HepG2 (cell line): Measurements from ENCODE around the gene EIF4E1B. TPM values are rescaled to one million over a fixed set of nuclear protein-coding genes. Genes with fewer than 3 reads are reported as not detected.

Experiments
- ATAC-seq: fragments of 200-7000 bp; cut with Tn5 transposase; 3 replicates; pipeline ENCODE4 v1.9.1; 2020; ENCODE audit warnings: mild to moderate bottlenecking, moderate library complexity
- BruUV-seq: library from RNA; stranded (reverse); fragments of 400-500 nt; replicated peaks from 2 replicates; lab custom pipeline; 2021; lab: Mats Ljungman, UMichigan
- CTCF ChIA-PET: fragments of 300-600 bp; formaldehyde crosslinking; extraction: SDS; loops from one replicate; lab custom pipeline; 2021; ENCODE audit warnings: low total read pairs, inconsistent platforms, low intra/inter-chr PET ratio; lab: Yijun Ruan, JAX
- POLR2A ChIA-PET: fragments of 350-600 bp; sonication (Branson Sonifier 250); formaldehyde crosslinking; loops from one replicate; lab custom pipeline; 2020; ENCODE audit warnings: antibody characterized with exemption, inconsistent platforms; lab: Yijun Ruan, JAX
- DNase-seq: peaks from one replicate; pipeline ENCODE4 v3.0.0-alpha.2; 2015; ENCODE audit warnings: low spot score
- FAIRE-seq: peaks from 3 replicates; lab custom pipeline; 2011; peaks lifted over from hg19 to GRCh38; lab: Jason Lieb, UNC
- H2AFZ ChIP-seq: one replicate; pipeline ENCODE4 v1.6.1; 2011; ENCODE audit warnings: low read length, inconsistent platforms
- H3K27ac ChIP-seq: fragments of 300-600 bp; 3 replicates; pipeline ENCODE4 v1.8.0; 2011; ENCODE audit warnings: mixed run types, mild to moderate bottlenecking, mixed read lengths, low read length, inconsistent platforms; ENCODE audit not compliant: insufficient read depth; ENCODE audit errors: extremely low read length
- H3K27me3 ChIP-seq, 2 experiments: fragments of 200-600 bp in 1 of 2; 2 replicates in 1 of 2; 3 replicates in 1 of 2; pipeline versions ENCODE4 v1.6.0 to v1.8.0; 2011; ENCODE audit warnings: low read length in 2 of 2, mild to moderate bottlenecking in 2 of 2, moderate library complexity in 2 of 2, inconsistent platforms in 1 of 2; ENCODE audit not compliant: insufficient read depth in 2 of 2, control insufficient read depth in 1 of 2
- H3K36me3 ChIP-seq, 2 experiments: fragments of 200-600 bp in 1 of 2; replicated peaks in 1 of 2; 2 replicates in 1 of 2; 3 replicates in 1 of 2; pipeline versions ENCODE4 v1.5.1 to v1.8.0; 2011; ENCODE audit warnings: low read length in 2 of 2, inconsistent platforms in 1 of 2; ENCODE audit not compliant: insufficient read depth in 2 of 2, control insufficient read depth in 1 of 2
- H3K4me1 ChIP-seq: 2 replicates; pipeline ENCODE4 v1.5.1; 2012; ENCODE audit warnings: low read length, inconsistent platforms; ENCODE audit not compliant: insufficient read depth
- H3K4me2 ChIP-seq: 2 replicates; pipeline ENCODE4 v1.6.0; 2011; ENCODE audit warnings: low read depth, low read length, inconsistent platforms
- H3K4me3 ChIP-seq, 3 experiments: fragments of 200-600 bp in 1 of 3; sonication (generic), shearing (Covaris generic) in 1 of 3; replicated peaks in 1 of 3; 2 replicates each; pipeline ENCODE4 v1.5.1; 2011 to 2016; ENCODE audit warnings: low read length in 3 of 3, inconsistent platforms in 2 of 3, low read depth in 2 of 3, mild to moderate bottlenecking in 2 of 3, control low read depth in 1 of 3, mixed read lengths in 1 of 3; ENCODE audit not compliant: insufficient read depth in 1 of 3
- H3K79me2 ChIP-seq: one replicate; pipeline ENCODE4 v1.6.1; 2011; ENCODE audit warnings: low read length, inconsistent platforms; ENCODE audit not compliant: insufficient read depth
- H3K9ac ChIP-seq: 2 replicates; pipeline ENCODE4 v1.6.0; 2011; ENCODE audit warnings: mild to moderate bottlenecking, low read depth, low read length, inconsistent platforms; ENCODE audit not compliant: insufficient read depth
- H3K9me3 ChIP-seq: 2 replicates; pipeline ENCODE4 v1.5.1; 2012; ENCODE audit warnings: mild to moderate bottlenecking, low read length
- H4K20me1 ChIP-seq: 2 replicates; pipeline ENCODE4 v1.6.0; 2011; ENCODE audit warnings: inconsistent platforms, mild to moderate bottlenecking, low read length, moderate library complexity; ENCODE audit not compliant: insufficient read depth
- DNMT1 ChIP-seq: sonication (generic); formaldehyde crosslinking; IDR thresholded peaks from 2 replicates; pipeline ENCODE4 v1.5.1; 2020; ENCODE audit warnings: mild to moderate bottlenecking, missing genetic modification reagents
- ETS1 ChIP-seq: sonication (generic); formaldehyde crosslinking; IDR thresholded peaks from 2 replicates; pipeline ENCODE4 v1.4.0; 2020; ENCODE audit warnings: missing genetic modification reagents
- HDAC6 ChIP-seq: fragments of 200-600 bp; sonication (generic); IDR thresholded peaks from 2 replicates; pipeline ENCODE4 v1.7.0; 2017; ENCODE audit warnings: mild to moderate bottlenecking, antibody characterized with exemption, low read length, low read depth
- HOMEZ ChIP-seq: IDR thresholded peaks from 2 replicates; pipeline ENCODE4 v1.6.1; 2016; ENCODE audit warnings: low read depth
- MED8 ChIP-seq: sonication (generic); formaldehyde crosslinking; IDR thresholded peaks from 2 replicates; pipeline ENCODE4 v1.8.1; 2023; ENCODE audit warnings: mild to moderate bottlenecking, missing genetic modification reagents; ENCODE audit not compliant: insufficient replicate concordance
- NRL ChIP-seq: sonication (generic); formaldehyde crosslinking; IDR thresholded peaks from 2 replicates; pipeline ENCODE4 v1.5.0; 2020; ENCODE audit warnings: missing genetic modification reagents, mild to moderate bottlenecking, moderate library complexity, borderline replicate concordance
- PCBP2 ChIP-seq: fragments of 200-400 bp; formaldehyde crosslinking; optimal IDR thresholded peaks from 2 replicates; pipeline ENCODE3; 2018; ENCODE audit warnings: low read length, low read depth; ENCODE audit not compliant: poor library complexity, severe bottlenecking
- SP2 ChIP-seq: sonication (generic); formaldehyde crosslinking; IDR thresholded peaks from 2 replicates; pipeline ENCODE4 v1.5.1; 2020; ENCODE audit warnings: mild to moderate bottlenecking, missing genetic modification reagents
- ZFP36 ChIP-seq: fragments of 150-350 bp; IDR thresholded peaks from 2 replicates; pipeline ENCODE4 v1.6.1; 2018; ENCODE audit warnings: borderline replicate concordance, low read length, low read depth; ENCODE audit not compliant: partially characterized antibody
- ZNF451 ChIP-seq: sonication (generic); formaldehyde crosslinking; IDR thresholded peaks from 2 replicates; pipeline ENCODE4 v1.5.0; 2020; ENCODE audit warnings: mild to moderate bottlenecking, missing genetic modification reagents
- ZNF510 ChIP-seq: sonication (generic); formaldehyde crosslinking; IDR thresholded peaks from 2 replicates; pipeline ENCODE4 v1.4.0; 2020; ENCODE audit warnings: low read depth, mild to moderate bottlenecking, missing genetic modification reagents
- ZNF546 ChIP-seq: sonication (generic); formaldehyde crosslinking; conservative IDR thresholded peaks from 2 replicates; pipeline ENCODE4 v1.8.1; 2023; ENCODE audit warnings: mild to moderate bottlenecking, missing genetic modification reagents
- ZNF558 ChIP-seq: sonication (generic); formaldehyde crosslinking; IDR thresholded peaks from 2 replicates; pipeline ENCODE4 v1.9.0; 2022; ENCODE audit warnings: mild to moderate bottlenecking, missing genetic modification reagents, borderline replicate concordance
- ZNF781 ChIP-seq: sonication (generic); formaldehyde crosslinking; IDR thresholded peaks from 2 replicates; pipeline ENCODE4 v1.5.1; 2020; ENCODE audit warnings: borderline replicate concordance, mild to moderate bottlenecking, missing genetic modification reagents; ENCODE audit errors: not compliant biosample characterization
- WGBS: methylation state at CpG from one replicate; pipeline ENCODE4 v1.1.6; 2017; ENCODE audit warnings: low lambda C conversion rate; 5-methylcytosine and 5-hydroxymethylcytosine counted together
- in situ Hi-C: cut with HindIII; loops from 2 replicates; pipeline ENCODE4 v1.10.0; 2017; ENCODE audit warnings: low pct_unique_long_range_greater_than_20kb; ENCODE audit not compliant: extremely low pct_ligation_motif_present
- intact Hi-C: fragments of 100-400 bp; cut with micrococcal nuclease; formaldehyde crosslinking; loops from one replicate; pipeline ENCODE4 v1.10.0; 2022; ENCODE audit not compliant: unreplicated experiment
- polyA plus RNA-seq, 8 experiments: library from polyadenylated mRNA; depleted of rRNA in 3 of 8; stranded (reverse) in 7 of 8; unstranded in 1 of 8; fragments of >200 nt; fragmentation: Illumina TruSeq in 4 of 8; extraction: Trizol in 4 of 8; gene quantifications; 2 replicates each; pipeline versions ENCODE4 v1.2.1 to v1.2.3, GENCODE V29; 2011 to 2016; ENCODE audit warnings: low read depth in 4 of 8, missing spikeins in 1 of 8, mixed read lengths in 1 of 8; ENCODE audit not compliant: insufficient read depth in 1 of 8
- total RNA-seq, 5 experiments: library from RNA; depleted of rRNA; stranded (reverse); fragments of >200 nt; fragmentation: Illumina TruSeq; extraction: Trizol; gene quantifications; 2 replicates each; pipeline ENCODE4 v1.2.3, GENCODE V29; 2016; ENCODE audit warnings: low read depth in 1 of 5
- TF ChIP-seq, protein P1 (sequence below): sonication (generic); formaldehyde crosslinking; IDR thresholded peaks from 2 replicates; pipeline ENCODE4 v1.4.0; 2020; ENCODE audit warnings: missing genetic modification reagents, borderline replicate concordance
- TF ChIP-seq, protein P2 (sequence below): sonication (generic); formaldehyde crosslinking; IDR thresholded peaks from 2 replicates; pipeline ENCODE4 v1.4.0; 2020; ENCODE audit warnings: missing genetic modification reagents

EIF4E1B gene
- total and polyA plus RNA-seq, 2 of the 13 experiments (the other 11 are each of a cell fraction or from before 2014, with no cell fraction given): not detected

DNA sequence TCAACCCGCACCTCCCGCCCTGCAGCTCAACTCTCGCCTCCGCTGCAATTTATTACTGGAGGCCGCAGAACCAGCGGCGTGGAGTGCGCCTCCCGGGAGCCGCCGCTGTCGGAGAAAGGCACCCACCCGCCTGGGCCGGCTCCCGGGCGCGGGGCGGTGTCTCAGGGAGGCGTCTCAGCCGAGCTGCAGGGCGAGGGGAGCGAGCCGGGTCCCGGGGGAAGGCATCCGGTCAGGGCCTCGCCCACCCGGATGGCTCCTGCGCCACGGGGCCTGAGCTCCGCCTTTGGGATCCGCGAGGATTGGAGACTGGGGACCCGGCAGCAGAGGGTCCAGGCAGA is 49.7 kb downstream of the EIF4E1B start (continued):
- TF ChIP-seq, protein P1, sequence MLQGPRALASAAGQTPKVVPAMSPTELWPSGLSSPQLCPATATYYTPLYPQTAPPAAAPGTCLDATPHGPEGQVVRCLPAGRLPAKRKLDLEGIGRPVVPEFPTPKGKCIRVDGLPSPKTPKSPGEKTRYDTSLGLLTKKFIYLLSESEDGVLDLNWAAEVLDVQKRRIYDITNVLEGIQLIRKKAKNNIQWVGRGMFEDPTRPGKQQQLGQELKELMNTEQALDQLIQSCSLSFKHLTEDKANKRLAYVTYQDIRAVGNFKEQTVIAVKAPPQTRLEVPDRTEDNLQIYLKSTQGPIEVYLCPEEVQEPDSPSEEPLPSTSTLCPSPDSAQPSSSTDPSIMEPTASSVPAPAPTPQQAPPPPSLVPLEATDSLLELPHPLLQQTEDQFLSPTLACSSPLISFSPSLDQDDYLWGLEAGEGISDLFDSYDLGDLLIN (CRISPR knock-in tag): no peak
- no peak for TF ChIP-seq SP2 (CRISPR knock-in tag)
- TF ChIP-seq, protein P2, sequence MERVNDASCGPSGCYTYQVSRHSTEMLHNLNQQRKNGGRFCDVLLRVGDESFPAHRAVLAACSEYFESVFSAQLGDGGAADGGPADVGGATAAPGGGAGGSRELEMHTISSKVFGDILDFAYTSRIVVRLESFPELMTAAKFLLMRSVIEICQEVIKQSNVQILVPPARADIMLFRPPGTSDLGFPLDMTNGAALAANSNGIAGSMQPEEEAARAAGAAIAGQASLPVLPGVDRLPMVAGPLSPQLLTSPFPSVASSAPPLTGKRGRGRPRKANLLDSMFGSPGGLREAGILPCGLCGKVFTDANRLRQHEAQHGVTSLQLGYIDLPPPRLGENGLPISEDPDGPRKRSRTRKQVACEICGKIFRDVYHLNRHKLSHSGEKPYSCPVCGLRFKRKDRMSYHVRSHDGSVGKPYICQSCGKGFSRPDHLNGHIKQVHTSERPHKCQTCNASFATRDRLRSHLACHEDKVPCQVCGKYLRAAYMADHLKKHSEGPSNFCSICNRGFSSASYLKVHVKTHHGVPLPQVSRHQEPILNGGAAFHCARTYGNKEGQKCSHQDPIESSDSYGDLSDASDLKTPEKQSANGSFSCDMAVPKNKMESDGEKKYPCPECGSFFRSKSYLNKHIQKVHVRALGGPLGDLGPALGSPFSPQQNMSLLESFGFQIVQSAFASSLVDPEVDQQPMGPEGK (CRISPR knock-in tag): no peak
- TF ChIP-seq PCBP2: no peak
- no peak for TF ChIP-seq ZFP36
- no peak for TF ChIP-seq ETS1 (CRISPR knock-in tag)

GRCh38 chr5:176682016-176682531 is 51.6 kb downstream of the EIF4E1B start:
- no peak for ATAC-seq
- FAIRE-seq: no peak
- TF ChIP-seq ZNF546 (no peak), MED8 (CRISPR knock-in tag) (no peak), ZNF510 (no peak), ZNF451 (CRISPR knock-in tag) (no peak), ZNF781 (CRISPR knock-in tag) (no peak), HDAC6 (no peak), HOMEZ (CRISPR knock-in tag) (no peak), ZNF558 (CRISPR knock-in tag) (no peak), DNMT1 (CRISPR knock-in tag) (no peak), NRL (CRISPR knock-in tag) (no peak)

More at GRCh38 chr5:176682016-176682531, 51.6 kb downstream of the EIF4E1B start:
- in situ Hi-C loops: no loop called here
- Histone ChIP-seq H2AFZ (no peak overlapping the region), H3K79me2 (no peaks in the 10 kb centered on the region), H3K4me1 (peaks cover 21% of the 10 kb centered on the region), H3K27ac (no peak overlapping the region), H3K4me2 (no peak overlapping the region), H3K4me3 (no peak overlapping the region), H3K36me3 (no peaks in the 10 kb centered on the region), H4K20me1 (no peaks in the 10 kb centered on the region), H3K27me3 (peaks cover 5 to 30% of the 10 kb centered on the region in 2 experiments; a peak in 4 of 5 replicates), H3K9me3 (no peaks in the 10 kb centered on the region), H3K9ac (no peak overlapping the region)
- intact Hi-C loops: no loop called here
- no TSS peak for BruUV-seq
- WGBS: 17% methylated on average over 6 of the region's 6 CpGs
- ChIA-PET CTCF (no interaction called here), POLR2A (no interaction called here)
- no peak for DNase-seq
